Measurements from ENCODE around the gene SLC35E3. TPM values are rescaled to one million over a fixed set of nuclear protein-coding genes. Genes with fewer than 3 reads are reported as not detected.
A peak's percentile ranks its signal among the peaks of the same experiment; 100 is the strongest.
"Not testable (repeated sequence)": the region's sequence is repeated elsewhere in the genome, so short reads cannot be mapped to it uniquely, and the experiment has no call there.

The SLC35E3 gene
- total and polyA plus RNA-seq, 2 of the 13 experiments (the other 11 are each of a cell fraction or from before 2014, with no cell fraction given): 13.0 to 22.1 TPM

GRCh38 chr12:68801124-68801523 lies 55.1 kb downstream of the SLC35E3 start:
- ATAC-seq; DNase-seq (ENCODE audit: low spot score); H3K27me3 ChIP-seq (ENCODE audit: control insufficient read depth in 1 of 2, insufficient read depth in 2 of 2, low read length in 2 of 2); in situ Hi-C loops (cut with HindIII; ENCODE audit: extremely low pct_ligation_motif_present, low pct_unique_long_range_greater_than_20kb); H3K9me3 ChIP-seq (ENCODE audit: low read length); CTCF ChIA-PET (ENCODE audit: low intra/inter-chr PET ratio, low total read pairs); intact Hi-C loops (cut with micrococcal nuclease; ENCODE audit: unreplicated experiment); BruUV-seq (replicated peaks); H3K27ac ChIP-seq (ENCODE audit: extremely low read length, insufficient read depth, low read length); FAIRE-seq; H3K36me3 ChIP-seq (replicated peaks in 1 of 2; ENCODE audit: control insufficient read depth in 1 of 2, insufficient read depth in 2 of 2, low read length in 2 of 2); H3K4me3 ChIP-seq (replicated peaks in 1 of 3; ENCODE audit: insufficient read depth in 1 of 3, low read depth in 2 of 3, low read length in 3 of 3); H3K9ac ChIP-seq (ENCODE audit: insufficient read depth, low read depth, low read length); H2AFZ ChIP-seq (ENCODE audit: low read length); H3K4me2 ChIP-seq (ENCODE audit: low read depth, low read length); H4K20me1 ChIP-seq (ENCODE audit: insufficient read depth, low read length): not testable (repeated sequence)
- POLR2A ChIA-PET: interaction anchor here (0.8 to 1.9 kb wide), 3 partner anchors 8 to 14 kb away, joined by 3 to 7 read pairs (median 3); no protein-coding TSS in a partner anchor
- WGBS (ENCODE audit: low lambda C conversion rate): 95% methylated on average over 7 of the region's 7 CpGs
- peaks cover 40% of the 10 kb centered on the region for H3K4me1 ChIP-seq (ENCODE audit: insufficient read depth, low read length)
- H3K79me2 ChIP-seq (ENCODE audit: insufficient read depth, low read length): peaks cover 13% of the 10 kb centered on the region

GRCh38 chr12:68802372-68802745 lies 56.4 kb downstream of the SLC35E3 start:
- H3K36me3 ChIP-seq (replicated peaks in 1 of 2; ENCODE audit: control insufficient read depth in 1 of 2, insufficient read depth in 2 of 2, low read length in 2 of 2); H4K20me1 ChIP-seq (ENCODE audit: insufficient read depth, low read length); H3K9me3 ChIP-seq (ENCODE audit: low read length); ATAC-seq; H3K27ac ChIP-seq (ENCODE audit: extremely low read length, insufficient read depth, low read length); H3K4me2 ChIP-seq (ENCODE audit: low read depth, low read length); H3K9ac ChIP-seq (ENCODE audit: insufficient read depth, low read depth, low read length); H3K27me3 ChIP-seq (ENCODE audit: control insufficient read depth in 1 of 2, insufficient read depth in 2 of 2, low read length in 2 of 2); in situ Hi-C loops (cut with HindIII; ENCODE audit: extremely low pct_ligation_motif_present, low pct_unique_long_range_greater_than_20kb); POLR2A ChIA-PET; CTCF ChIA-PET (ENCODE audit: low intra/inter-chr PET ratio, low total read pairs); DNase-seq (ENCODE audit: low spot score); H3K4me3 ChIP-seq (replicated peaks in 1 of 3; ENCODE audit: insufficient read depth in 1 of 3, low read depth in 2 of 3, low read length in 3 of 3); intact Hi-C loops (cut with micrococcal nuclease; ENCODE audit: unreplicated experiment); FAIRE-seq; H2AFZ ChIP-seq (ENCODE audit: low read length); BruUV-seq (replicated peaks): not testable (repeated sequence)
- Histone ChIP-seq H3K79me2 (ENCODE audit: insufficient read depth, low read length) (peaks cover 26% of the 10 kb centered on the region), H3K4me1 (ENCODE audit: insufficient read depth, low read length) (peaks cover 40% of the 10 kb centered on the region)
- WGBS (ENCODE audit: low lambda C conversion rate): 90% methylated on average over 2 of the region's 2 CpGs

GRCh38 chr12:68802911-68803651 lies 57.1 kb downstream of the SLC35E3 start:
- 83% methylated on average over 19 of the region's 19 CpGs for WGBS (ENCODE audit: low lambda C conversion rate)
- Histone ChIP-seq H3K79me2 (ENCODE audit: insufficient read depth, low read length) (peaks cover 26% of the 10 kb centered on the region), H3K27ac (ENCODE audit: extremely low read length, insufficient read depth, low read length) (peak overlapping the region; percentile 6), H3K4me1 (ENCODE audit: insufficient read depth, low read length) (peaks cover 40% of the 10 kb centered on the region)
- H3K27me3 ChIP-seq (ENCODE audit: control insufficient read depth in 1 of 2, insufficient read depth in 2 of 2, low read length in 2 of 2); H3K4me3 ChIP-seq (replicated peaks in 1 of 3; ENCODE audit: insufficient read depth in 1 of 3, low read depth in 2 of 3, low read length in 3 of 3); BruUV-seq (replicated peaks); FAIRE-seq; H3K4me2 ChIP-seq (ENCODE audit: low read depth, low read length); H3K36me3 ChIP-seq (replicated peaks in 1 of 2; ENCODE audit: control insufficient read depth in 1 of 2, insufficient read depth in 2 of 2, low read length in 2 of 2); H3K9me3 ChIP-seq (ENCODE audit: low read length); H3K9ac ChIP-seq (ENCODE audit: insufficient read depth, low read depth, low read length); intact Hi-C loops (cut with micrococcal nuclease; ENCODE audit: unreplicated experiment); DNase-seq (ENCODE audit: low spot score); H4K20me1 ChIP-seq (ENCODE audit: insufficient read depth, low read length); H2AFZ ChIP-seq (ENCODE audit: low read length); in situ Hi-C loops (cut with HindIII; ENCODE audit: extremely low pct_ligation_motif_present, low pct_unique_long_range_greater_than_20kb); ATAC-seq; CTCF ChIA-PET (ENCODE audit: low intra/inter-chr PET ratio, low total read pairs): not testable (repeated sequence)
- POLR2A ChIA-PET: interaction anchor here (3.0 to 3.2 kb wide), 2 partner anchors 15 to 57 kb away, joined by 19 to 51 read pairs; partner anchors contain the start of gene SLC35E3

Data from HepG2 (cell line).